Liver (tissue), 3 donors: ENCODE measurements around the gene BMS1.

Source experiments
- RXRA ChIP-seq, 2 donors: IDR thresholded peaks; 2 replicates each; pipeline ENCODE4 v1.6.1; 2017 to 2018; ENCODE audit warnings: antibody characterized with exemption in 2 of 2, mild to moderate bottlenecking in 1 of 2
- TAF1 ChIP-seq: conservative IDR thresholded peaks from 2 replicates; pipeline ENCODE4 v1.6.1; 2016; ENCODE audit warnings: antibody characterized with exemption, mild to moderate bottlenecking
- TF ChIP-seq, protein P1 (sequence below): fragments of 150-350 bp; IDR thresholded peaks from 2 replicates; pipeline ENCODE4 v1.5.1; 2017; ENCODE audit warnings: improper control_type of control experiment, low read depth, low read length; ENCODE audit not compliant: missing input control
- TF ChIP-seq, protein P2 (sequence below): IDR thresholded peaks from 2 replicates; pipeline ENCODE4 v1.6.1; 2016; ENCODE audit warnings: antibody characterized with exemption
- donor health status: healthy.
- donor health status: healthy.

DNA sequence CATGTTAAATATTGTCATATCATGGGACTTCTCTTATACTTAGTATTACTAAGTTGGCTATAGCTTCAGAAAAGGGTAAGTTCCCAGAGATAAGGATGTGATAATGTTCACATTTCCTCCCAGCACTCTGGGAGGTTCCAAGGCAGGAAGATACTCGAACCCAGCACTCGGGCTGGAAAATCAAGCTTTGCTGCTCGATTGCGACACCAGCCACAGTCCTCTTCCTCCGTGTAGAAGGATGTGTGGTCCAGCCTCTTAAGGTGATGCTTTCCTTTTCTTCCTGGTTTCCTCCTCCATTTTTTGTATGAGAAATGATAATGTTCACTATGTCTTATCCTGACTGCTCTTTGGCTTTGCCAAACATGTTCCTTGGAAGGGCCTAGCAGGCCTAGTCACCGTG lies 3.2 kb downstream of the BMS1 start:
- TF ChIP-seq, protein P1, sequence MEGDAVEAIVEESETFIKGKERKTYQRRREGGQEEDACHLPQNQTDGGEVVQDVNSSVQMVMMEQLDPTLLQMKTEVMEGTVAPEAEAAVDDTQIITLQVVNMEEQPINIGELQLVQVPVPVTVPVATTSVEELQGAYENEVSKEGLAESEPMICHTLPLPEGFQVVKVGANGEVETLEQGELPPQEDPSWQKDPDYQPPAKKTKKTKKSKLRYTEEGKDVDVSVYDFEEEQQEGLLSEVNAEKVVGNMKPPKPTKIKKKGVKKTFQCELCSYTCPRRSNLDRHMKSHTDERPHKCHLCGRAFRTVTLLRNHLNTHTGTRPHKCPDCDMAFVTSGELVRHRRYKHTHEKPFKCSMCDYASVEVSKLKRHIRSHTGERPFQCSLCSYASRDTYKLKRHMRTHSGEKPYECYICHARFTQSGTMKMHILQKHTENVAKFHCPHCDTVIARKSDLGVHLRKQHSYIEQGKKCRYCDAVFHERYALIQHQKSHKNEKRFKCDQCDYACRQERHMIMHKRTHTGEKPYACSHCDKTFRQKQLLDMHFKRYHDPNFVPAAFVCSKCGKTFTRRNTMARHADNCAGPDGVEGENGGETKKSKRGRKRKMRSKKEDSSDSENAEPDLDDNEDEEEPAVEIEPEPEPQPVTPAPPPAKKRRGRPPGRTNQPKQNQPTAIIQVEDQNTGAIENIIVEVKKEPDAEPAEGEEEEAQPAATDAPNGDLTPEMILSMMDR = no peak
- TF ChIP-seq RXRA (IDR thresholded peaks at IDR 0.05) = no peak
- TF ChIP-seq, protein P2, sequence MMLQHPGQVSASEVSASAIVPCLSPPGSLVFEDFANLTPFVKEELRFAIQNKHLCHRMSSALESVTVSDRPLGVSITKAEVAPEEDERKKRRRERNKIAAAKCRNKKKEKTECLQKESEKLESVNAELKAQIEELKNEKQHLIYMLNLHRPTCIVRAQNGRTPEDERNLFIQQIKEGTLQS = no peak
- no peak for TF ChIP-seq TAF1
